ENCODE data around the gene PEAK3. TPM values are rescaled to one million over a fixed set of nuclear protein-coding genes. Genes with fewer than 3 reads are reported as not detected.

The PEAK3 gene
- total RNA-seq, 1 donor: under 0.01 TPM

GRCh38 chr19:2252055-2252796 is 29.7 kb downstream of the PEAK3 start:
- no peak for DNase-seq (ENCODE audit: low read depth)
- TF ChIP-seq, protein P1, sequence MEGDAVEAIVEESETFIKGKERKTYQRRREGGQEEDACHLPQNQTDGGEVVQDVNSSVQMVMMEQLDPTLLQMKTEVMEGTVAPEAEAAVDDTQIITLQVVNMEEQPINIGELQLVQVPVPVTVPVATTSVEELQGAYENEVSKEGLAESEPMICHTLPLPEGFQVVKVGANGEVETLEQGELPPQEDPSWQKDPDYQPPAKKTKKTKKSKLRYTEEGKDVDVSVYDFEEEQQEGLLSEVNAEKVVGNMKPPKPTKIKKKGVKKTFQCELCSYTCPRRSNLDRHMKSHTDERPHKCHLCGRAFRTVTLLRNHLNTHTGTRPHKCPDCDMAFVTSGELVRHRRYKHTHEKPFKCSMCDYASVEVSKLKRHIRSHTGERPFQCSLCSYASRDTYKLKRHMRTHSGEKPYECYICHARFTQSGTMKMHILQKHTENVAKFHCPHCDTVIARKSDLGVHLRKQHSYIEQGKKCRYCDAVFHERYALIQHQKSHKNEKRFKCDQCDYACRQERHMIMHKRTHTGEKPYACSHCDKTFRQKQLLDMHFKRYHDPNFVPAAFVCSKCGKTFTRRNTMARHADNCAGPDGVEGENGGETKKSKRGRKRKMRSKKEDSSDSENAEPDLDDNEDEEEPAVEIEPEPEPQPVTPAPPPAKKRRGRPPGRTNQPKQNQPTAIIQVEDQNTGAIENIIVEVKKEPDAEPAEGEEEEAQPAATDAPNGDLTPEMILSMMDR (IDR thresholded peaks at IDR 0.05; ENCODE audit: insufficient read depth, low read depth, low read length): no peak
- H3K4me3 ChIP-seq (ENCODE audit: low read depth, low read length): no peak overlapping the region

DNA sequence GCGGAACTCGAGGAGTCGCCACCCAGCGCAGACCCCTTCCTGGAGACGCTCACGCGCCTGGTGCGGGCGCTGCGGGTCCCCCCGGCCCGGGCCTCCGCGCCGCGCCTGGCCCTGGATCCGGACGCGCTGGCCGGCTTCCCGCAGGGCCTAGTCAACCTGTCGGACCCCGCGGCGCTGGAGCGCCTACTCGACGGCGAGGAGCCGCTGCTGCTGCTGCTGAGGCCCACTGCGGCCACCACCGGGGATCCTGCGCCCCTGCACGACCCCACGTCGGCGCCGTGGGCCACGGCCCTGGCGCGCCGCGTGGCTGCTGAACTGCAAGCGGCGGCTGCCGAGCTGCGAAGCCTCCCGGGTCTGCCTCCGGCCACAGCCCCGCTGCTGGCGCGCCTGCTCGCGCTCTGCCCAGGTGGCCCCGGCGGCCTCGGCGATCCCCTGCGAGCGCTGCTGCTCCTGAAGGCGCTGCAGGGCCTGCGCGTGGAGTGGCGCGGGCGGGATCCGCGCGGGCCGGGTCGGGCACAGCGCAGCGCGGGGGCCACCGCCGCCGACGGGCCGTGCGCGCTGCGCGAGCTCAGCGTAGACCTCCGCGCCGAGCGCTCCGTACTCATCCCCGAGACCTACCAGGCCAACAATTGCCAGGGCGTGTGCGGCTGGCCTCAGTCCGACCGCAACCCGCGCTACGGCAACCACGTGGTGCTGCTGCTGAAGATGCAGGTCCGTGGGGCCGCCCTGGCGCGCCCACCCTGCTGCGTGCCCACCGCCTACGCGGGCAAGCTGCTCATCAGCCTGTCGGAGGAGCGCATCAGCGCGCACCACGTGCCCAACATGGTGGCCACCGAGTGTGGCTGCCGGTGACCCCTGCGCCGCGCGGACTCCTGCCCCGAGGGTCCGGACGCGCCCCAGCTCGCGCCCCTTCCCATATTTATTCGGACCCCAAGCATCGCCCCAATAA is 30.6 kb downstream of the PEAK3 start:
- no peak overlapping the region for H3K4me3 ChIP-seq (ENCODE audit: low read depth, low read length)
- TF ChIP-seq, protein P1 (IDR thresholded peaks at IDR 0.05; ENCODE audit: insufficient read depth, low read depth, low read length): no peak
- no peak for DNase-seq (ENCODE audit: low read depth)

- TF ChIP-seq, protein P1 (IDR thresholded peaks at IDR 0.05; ENCODE audit: insufficient read depth, low read depth, low read length): no peak
- H3K4me3 ChIP-seq (ENCODE audit: low read depth, low read length): no peak overlapping the region
- no peak for DNase-seq (ENCODE audit: low read depth)
These were observed 31.2 kb downstream of the PEAK3 start for GRCh38 chr19:2250766-2251105.

DNA sequence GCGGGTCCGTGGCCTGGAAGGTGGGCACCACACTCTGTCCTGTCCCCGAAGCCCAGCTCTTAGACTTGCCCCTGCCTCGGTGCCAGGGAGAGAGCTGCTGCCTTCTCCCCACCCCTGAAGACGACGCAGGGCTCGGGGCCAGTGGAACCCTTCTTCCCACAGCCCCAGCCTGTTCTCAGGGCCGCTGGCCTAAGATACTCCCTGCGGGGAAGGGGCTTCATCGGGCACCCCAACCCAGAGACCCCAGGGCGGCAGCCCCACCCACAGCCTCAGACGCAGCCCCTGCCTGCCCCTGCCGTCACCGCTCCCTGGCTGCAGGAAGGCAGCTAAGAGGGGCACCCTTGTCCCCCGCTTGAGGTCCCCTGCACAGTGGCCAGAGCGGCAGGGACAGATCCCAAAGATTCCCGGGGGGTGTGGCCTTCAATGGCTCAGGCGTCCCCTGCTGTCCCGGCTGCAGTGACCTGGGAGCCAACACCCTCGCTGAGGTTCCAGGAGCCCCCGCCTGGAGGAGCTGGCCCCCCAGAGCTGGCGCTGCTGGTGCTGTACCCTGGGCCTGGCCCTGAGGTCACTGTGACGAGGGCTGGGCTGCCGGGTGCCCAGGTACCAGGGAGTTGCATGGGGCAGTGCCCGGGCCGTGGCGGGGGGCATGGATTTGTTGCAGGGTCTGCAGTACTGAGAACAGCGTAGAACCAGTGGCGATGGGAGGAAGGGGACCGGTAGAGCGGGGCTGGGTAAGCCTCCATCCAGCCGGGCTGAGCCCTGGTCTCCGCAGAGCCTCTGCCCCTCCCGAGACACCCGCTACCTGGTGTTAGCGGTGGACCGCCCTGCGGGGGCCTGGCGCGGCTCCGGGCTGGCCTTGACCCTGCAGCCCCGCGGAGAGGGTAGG is 31.9 kb downstream of the PEAK3 start:
- TF ChIP-seq, protein P1 (IDR thresholded peaks at IDR 0.05; ENCODE audit: insufficient read depth, low read depth, low read length): no peak
- no peak overlapping the region for H3K4me3 ChIP-seq (ENCODE audit: low read depth, low read length)
- DNase-seq (ENCODE audit: low read depth): no peak

GRCh38 chr19:2249010-2249866 is 32.7 kb downstream of the PEAK3 start, which contains the start of gene AMH:
AMH (plus strand) TSS chr19:2249323; CDS start chr19:2249333, 10 bp downstream.
- no peak within 1 kb of the TSS for H3K4me3 ChIP-seq (ENCODE audit: low read depth, low read length)
- no peak for DNase-seq (ENCODE audit: low read depth)
- TF ChIP-seq, protein P1 (IDR thresholded peaks at IDR 0.05; ENCODE audit: insufficient read depth, low read depth, low read length): no peak
